GM23338 (cell line): Measurements from ENCODE around the gene GRIK1.

Source experiments
- CTCF ChIP-seq, 2 experiments: fragments of 200-600 bp in 1 of 2; sonication (generic) in 1 of 2; conservative IDR thresholded peaks; 2 replicates each; pipeline versions ENCODE4 v1.5.1 to v1.6.1; 2016 to 2017; ENCODE audit warnings: antibody characterized with exemption in 2 of 2, low read depth in 2 of 2, mild to moderate bottlenecking in 2 of 2, moderate library complexity in 1 of 2
- EZH2 ChIP-seq: fragments of 200-600 bp; sonication (generic); IDR thresholded peaks from one replicate; pipeline ENCODE4 v1.8.0; 2017; ENCODE audit warnings: antibody characterized with exemption, mild to moderate bottlenecking, low read depth; ENCODE audit not compliant: unreplicated experiment
- EZH2phosphoT487 ChIP-seq: fragments of 200-600 bp; sonication (generic); IDR thresholded peaks from one replicate; pipeline ENCODE4 v1.8.1; 2018; ENCODE audit warnings: antibody characterized with exemption; ENCODE audit not compliant: unreplicated experiment
- JUNB ChIP-seq: IDR thresholded peaks from one replicate; pipeline ENCODE4 v1.6.1; 2016; ENCODE audit warnings: antibody characterized with exemption; ENCODE audit not compliant: unreplicated experiment

GRCh38 chr21:29979043-29979442, 39.2 kb upstream of the GRIK1 start:
- no peak for TF ChIP-seq EZH2
- no peak for TF ChIP-seq CTCF (conservative IDR thresholded peaks at IDR 0.05; ENCODE audit: low read depth in 2 of 2)
- no peak for TF ChIP-seq JUNB
- TF ChIP-seq EZH2phosphoT487: no peak
